Right renal pelvis (tissue), 4 donors: Measurements from ENCODE around the gene ADARB2. TPM values are rescaled to one million over a fixed set of nuclear protein-coding genes. Genes with fewer than 3 reads are reported as not detected.
"Not testable (repeated sequence)": the region's sequence is repeated elsewhere in the genome, so short reads cannot be mapped to it uniquely, and the experiment has no call there.

ENCODE experiments used
- DNase-seq, 4 donors: peaks; one replicate each; pipeline ENCODE4 v3.0.0-alpha.2; 2013; ENCODE audit warnings: low read depth in 4 of 4, low spot score in 3 of 4, missing footprints in 1 of 4
- polyA plus RNA-seq, 4 donors: library from polyadenylated mRNA; unstranded; fragments of 120-200 nt; gene quantifications; one replicate each; pipeline ENCODE4 v1.2.1, GENCODE V29; 2013; ENCODE audit not compliant: insufficient read length in 4 of 4

ADARB2 gene
- polyA plus RNA-seq, 4 donors, result 0.90 to 1.8 (median 1.4) TPM

DNA sequence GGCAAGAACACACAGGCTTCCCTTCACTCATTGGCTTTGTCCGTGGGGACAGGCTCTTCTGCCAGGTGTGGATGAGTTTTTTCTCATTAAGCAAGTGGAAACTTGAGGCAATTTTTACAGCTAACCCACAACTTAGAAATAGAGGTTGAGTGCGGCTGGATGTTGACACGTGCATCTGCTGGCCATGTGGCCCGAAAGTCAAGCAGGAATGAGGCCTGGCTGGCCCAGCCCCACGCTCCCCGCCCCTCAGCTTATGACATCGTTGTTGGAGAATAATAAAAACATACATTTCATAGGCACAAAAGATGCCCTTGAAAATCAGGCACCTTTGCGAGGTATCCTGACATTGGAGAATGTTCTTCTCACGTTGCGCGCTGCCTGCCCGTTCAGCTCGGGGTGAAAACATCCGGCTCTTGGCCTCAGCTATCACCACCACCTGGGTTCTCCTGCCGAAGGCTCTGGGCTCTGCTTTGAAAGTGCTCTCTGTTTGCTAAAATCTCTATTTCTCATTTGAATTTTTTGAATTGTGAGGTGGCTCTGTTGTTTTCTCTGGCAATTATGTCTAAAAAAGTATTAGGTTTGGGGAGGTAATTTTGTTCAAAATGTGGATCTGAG lies 370.4 kb downstream of the ADARB2 start:
- no peak for DNase-seq

DNA sequence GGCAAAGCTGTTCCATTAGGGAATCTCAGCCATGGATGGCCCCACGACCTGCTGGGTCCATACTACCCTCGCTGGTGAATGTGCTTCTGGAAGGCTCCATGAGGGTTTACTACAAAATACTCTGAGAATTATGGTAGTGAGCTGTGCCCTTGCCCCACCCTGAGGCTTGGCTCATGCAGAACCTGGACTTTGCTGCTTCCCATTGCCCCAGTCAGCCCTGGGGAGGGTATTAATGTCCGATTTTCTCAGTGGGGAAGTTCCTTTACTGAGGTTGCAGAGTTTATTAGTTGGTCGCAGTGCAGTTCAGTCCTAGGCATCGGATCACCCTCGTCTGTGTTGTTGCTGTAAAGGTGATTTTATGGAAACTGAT lies 371.0 kb downstream of the ADARB2 start:
- no peak for DNase-seq

DNA sequence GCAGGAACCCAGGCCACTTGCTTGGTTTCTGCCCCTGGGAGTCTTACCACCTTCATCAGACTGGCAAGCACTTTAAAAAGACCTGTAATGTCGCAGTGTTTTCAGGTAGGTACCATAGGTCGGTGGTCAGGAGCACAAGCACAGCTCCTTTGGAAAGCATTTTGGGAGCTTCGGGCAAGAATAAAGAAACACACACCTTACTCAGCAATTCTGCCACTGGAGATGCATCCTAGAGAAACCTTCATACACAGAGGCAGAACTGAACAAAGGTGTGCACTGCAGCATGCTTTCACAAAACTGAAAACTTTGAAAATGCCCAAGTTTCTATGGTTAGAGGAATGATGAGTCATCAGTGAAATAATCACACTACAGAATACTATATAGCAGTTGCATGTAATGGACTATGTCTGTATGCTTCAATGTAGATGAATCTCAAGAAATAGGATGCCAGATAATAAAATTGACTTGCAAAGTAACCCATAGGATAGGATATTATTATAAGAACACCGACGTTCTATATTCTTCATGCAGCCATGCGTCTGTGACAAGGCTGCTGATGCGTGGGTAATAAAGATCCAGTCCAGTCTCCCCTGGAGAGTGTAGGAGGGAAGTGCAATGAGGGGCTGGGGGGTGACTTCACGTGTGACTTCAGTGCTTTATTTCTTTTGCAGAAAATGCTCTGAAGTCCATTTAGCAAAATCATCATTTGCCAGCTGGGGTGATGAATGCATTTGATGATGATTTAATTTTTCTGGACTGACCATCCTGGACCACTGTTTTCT lies 371.6 kb downstream of the ADARB2 start:
- DNase-seq, result no peak

DNA sequence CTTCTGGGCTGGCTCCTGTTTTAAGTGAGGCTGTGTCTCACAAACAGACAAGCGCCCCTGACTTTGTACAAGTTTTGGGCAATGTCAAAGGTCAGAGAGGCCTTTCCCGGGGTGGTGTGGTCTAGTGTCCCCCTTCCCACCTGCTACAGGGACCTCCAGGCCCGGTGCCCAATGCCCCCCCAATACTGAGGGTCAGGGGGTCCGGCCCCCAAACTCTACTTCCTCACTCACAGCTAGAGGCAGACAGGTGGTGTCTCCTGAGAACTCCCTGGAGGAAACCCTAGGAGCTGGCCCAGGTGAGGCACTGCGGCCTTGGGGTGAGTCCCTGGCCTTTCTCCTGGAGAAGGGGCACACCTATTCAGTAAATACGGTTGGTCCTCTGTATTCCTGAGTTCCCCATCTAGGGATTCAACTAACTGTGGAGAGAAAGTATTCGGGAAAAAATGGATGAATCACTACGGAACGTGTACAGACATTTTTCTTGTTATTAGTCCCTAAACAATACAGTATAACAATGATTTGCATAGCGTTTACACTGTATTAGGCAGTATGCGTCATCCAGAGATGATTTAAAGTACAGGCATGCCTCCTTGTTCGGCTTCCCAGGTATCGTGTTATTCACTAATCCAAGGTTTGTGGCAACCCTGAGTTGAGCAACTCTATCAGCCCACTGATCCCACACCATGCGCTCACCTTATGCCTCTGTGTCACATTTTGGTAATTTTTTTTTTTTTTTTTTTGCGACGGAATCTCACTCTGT lies 373.0 kb downstream of the ADARB2 start:
- DNase-seq, result no peak

DNA sequence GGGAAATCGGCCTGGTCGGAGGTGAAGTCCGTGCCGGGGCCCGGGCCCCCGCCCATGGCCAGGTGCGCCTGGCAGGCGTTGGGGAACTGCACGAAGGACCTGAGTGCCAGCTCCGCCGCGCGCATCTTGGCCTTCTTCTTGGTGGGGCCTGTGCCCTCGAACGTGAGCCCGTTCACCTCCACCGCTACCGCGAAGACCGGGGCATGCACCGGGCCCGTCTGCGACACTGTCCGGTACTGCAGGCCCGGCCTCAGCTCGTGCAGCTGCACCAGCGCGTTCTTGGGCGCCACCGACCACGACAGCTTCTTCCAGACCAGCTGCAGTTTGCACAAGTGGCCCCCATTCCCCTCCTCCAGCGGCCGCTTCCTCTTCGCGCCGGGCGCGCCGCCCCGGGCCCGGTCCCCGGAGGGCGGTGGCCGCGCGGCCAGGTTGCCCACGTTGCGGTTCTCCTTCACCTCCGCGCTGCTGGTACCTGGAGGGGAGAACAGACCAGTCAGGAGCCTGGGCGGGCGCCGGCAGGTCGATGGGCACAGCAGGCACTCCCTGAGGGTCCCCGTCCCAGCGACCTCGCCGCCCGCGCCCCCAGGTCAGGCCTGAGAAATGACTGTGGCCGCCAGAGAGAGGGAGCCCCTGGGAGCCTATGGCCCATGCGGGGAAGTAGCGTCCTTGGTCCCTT lies 373.7 kb downstream of the ADARB2 start:
- DNase-seq, result no peak

DNA sequence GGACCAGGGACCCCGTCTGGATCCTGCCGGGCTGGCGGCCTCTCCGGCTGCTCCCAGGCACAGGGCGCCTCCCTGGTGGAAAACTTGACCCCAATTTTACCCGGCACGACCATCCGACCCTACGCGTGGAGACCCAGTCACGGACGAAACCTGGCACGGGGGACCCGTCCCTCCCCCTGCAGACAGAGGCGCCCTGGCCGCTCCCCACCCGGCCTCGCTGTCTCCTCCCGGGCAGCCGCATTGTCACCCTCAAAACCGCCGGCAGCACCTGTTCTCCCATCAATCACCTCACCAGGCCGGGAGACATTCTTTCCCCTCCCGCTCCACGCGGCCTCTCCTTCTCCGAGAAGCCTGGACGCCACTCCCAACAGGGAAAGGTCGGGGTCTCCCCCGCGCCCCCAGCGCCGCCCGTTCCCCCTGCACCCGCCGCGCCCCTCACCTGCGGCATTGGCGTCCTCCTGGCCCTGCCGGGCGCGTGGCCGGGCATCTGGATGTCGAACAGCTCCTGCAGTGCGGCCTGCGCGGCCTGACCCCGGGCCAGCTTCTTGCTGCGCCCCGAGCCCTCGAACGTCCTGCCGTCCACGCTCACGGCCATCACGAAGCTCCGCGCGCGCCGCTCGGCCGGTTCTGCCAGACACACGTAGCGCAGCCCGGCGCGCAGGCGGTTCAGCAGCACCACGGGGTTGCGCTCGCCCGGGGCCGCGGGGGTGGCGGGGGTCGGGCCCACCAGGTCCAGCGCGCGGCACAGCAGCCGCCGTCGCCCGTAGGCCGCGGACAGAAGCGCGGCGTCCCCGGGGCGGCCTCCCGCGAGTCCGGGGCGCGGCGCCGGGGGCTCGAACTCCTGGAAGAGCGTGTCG lies 374.5 kb downstream of the ADARB2 start:
- DNase-seq, result no peak

DNA sequence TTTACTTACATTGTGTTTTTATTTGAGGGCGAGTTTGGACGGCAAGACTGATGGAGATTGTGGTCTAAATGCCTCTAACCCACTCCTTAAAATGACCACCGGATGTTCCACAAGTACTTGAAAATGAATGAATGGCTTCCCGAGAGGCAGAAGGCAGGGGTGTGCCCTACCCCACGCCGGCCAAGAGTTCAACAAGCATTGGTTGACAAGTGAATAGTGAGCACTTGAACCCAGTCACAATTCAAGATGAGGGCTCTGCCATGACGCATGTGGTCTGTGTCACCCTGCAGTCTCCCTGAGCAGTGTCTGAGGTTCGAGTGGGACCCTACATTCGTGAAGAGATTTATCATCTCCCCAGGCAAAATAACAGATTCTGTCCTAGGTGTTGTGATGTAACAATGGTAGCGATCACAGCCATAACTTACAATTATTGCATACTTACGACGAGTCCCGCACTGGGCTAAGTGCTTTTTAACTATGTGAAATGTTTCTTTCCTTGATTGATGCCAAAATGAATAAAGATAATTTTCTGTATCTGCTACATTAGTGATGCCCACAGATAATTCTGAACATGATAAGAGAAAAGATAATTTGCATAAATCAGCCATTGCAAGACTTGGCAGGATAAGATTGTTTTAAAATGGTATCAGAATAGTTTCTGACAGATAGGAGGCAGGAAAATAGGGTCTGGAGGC lies 375.8 kb downstream of the ADARB2 start:
- DNase-seq, result no peak

DNA sequence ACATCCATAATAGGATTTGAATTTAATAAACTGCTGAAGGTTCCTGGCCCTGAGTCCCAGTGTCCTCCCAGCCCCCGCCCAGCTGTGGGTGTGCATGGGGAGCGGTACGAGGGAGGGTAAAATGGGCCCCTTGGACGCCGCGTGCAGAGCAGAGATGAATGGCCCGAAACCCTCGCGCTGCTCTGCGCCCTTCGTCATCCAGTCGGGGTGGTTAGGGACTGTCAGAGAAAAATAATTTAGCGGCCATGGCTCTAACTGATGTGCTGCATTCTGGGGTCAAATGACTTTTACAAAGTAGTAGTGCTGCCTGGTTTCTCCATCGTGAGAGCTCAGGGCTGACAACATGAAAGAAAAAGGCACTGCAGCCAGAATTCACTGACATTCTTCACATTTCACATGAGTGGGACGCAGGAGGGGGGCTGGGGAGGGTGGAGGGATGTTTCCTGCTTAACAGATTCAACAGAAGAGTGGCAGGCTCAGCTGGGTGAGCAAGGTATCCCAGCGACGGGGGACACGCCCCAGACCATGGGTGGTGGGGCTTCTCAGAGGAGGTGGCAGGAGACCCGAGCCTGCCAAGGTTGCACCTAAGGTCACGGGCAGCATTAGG lies 376.7 kb downstream of the ADARB2 start:
- no peak for DNase-seq

DNA sequence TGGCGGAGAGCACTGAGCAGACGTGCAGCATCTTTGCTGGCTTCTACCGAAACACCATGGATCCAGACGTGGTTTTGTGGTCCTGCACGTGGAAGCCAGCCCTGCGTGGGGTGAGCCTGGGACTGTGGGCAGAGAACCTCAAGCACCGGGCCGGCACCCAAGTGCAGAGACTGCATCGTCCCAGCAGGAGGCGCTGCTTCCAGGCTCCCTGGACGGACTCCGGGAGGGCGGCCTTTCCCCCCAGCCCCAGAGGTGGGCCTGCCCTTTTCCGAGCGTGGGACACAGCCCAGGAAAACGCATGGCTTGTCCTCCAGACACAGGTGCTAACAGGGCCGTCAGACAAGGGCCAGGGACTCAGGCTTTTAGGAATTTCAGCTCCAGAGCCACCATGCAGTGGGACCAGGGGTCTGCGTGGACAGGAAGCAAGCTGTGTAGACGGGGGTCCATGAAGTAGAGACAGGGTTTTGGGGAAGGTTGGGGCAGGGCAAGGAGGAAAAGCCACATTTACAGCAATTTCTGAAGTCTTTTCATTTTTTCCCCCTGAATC lies 377.2 kb downstream of the ADARB2 start:
- DNase-seq, result no peak

DNA sequence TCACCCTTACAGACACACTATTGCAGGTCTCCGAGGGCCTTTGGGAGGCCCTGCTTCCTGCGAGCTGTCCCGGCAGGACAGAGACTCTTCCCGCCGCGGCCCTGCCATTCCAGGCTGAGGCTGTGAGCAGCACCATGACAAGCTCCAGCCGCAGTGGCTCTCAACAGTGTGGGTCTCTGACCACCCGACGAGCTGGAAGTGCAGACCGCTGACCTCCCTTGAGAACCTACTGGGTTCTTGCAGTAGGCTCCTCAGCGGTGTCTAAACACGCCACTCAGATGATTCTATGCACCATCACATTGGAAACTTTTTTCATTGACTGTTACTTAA lies 377.7 kb downstream of the ADARB2 start:
- no peak for DNase-seq

DNA sequence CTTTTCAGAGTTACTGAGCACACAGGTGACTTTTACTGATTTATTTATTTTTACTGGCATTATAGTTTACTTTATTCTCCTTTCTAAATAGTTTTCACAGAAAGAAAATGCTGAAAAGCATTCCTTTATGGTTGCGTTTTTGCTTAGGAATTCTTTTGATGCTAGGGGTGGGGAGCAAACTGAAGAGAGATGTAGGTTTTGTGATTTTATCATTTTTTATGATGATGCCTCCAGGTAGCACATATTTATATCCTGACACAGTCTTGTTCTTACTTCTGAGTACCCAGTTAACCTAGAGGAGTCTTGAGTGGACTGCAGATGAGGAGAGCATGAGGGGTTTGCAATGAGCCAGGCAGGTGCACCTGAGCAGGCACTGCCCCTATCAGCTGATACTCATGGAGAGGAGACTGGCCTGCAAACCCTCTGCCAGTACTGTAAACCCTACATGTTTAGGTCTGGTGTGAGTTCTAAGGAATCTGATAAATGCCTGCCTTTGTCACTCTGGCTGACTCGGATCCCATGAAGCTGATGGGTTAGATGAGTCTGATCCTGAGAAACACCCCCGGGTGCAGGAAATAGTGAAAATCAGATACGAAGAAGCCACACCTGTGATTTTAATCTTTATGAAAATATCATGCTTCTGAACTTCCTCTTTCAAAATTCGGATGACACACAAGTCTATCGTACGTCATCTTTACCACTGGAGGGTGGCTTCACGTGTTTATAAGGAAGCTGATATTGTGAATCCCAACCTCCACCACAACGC lies 378.3 kb downstream of the ADARB2 start:
- no peak for DNase-seq

DNA sequence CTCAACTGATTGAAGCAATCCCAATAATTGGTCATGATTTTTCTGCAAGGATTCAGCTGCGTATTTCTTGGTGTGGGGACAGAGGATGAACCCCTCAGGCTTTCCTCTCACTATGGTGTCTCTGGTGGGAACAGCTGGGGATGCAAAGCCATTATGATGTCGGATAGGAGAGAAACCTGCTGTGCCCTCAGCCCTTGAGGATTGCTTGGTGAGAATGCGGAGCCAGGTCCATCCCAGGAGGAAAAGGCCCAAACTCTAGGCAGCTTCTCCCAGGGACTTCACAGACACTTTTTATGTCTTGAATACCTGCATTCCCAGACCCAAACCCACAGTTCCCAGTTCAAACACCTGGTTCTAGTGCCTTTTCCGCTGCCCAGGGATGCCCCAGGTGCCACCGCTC lies 379.2 kb downstream of the ADARB2 start:
- no peak for DNase-seq

DNA sequence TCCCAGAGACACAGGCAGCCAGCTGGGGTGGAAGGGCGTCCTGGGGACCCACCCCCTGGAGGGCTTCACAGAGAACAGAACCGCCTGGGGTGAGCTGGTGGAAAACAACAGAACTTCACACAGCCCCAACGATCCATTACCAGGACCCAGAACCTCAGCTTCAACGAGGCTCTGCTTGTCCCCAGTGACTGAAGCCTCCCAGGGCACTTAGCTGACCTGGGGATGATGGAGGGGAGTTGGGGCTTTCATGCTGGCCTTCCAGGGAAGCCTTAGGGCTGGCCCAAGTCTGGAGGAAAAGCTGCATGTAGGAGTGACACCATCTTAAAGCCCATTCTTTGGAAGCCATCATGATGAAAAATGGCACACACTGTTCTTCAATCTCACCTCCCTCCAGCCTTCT lies 381.0 kb downstream of the ADARB2 start:
- no peak for DNase-seq

DNA sequence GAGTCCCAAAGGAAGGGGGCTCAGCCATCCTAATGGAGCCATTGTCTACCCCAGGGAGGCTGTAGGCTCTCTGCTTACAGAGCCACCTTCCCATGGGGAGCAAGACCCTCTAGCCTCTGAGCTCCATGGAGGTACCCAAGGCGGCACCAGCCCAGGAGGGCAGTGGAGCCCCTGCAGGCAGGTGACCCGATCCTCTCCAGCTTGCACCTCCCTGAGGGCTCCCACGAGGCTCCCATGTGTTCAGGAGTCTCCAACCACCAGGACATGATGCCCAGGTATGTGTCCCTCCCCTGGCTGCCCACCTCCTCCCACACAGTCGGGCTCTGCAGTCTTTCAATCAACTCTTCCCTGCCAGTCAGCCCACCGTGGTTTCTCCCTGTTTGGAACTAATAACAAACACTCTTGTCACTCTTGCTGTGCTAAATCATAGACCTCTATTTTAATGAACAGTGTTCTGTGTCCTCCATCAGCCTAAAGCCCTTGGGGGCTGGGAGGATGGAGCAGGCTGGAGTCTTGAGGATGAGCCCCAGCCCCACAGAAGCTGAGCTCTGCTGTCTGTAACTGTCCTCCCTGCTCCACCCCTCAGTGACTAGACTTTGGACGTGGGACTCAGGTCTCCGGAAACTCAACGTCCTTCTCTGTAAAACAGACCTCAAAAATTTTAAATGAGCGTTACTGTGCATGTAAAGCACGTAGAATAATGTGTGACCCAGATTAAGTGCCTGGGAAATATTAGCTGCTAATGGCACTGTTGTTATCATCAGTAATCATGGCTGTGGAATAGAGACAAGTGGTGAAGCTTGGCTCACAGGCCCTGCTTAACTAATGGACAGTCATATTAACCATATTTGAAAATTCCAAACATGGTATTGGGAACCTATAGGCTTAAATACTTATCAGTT lies 382.3 kb downstream of the ADARB2 start:
- DNase-seq, result no peak

DNA sequence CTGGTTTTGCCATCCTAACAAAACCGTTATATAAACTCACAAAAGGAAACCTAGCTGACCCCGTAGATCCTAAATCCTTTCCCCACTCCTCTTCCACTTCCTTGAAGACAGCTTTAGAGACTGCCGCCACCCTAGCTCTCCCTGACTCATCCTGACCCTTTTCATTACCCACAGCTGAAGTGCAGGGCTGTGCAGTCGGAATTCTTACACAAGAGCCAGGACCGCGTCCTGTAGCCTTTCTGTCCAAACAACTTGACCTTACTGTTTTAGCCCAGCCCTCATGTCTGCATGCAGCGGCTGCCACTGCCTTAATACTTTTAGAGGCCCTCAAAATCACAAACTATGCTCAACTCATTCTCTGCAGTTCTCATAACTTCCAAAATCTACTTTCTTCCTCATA lies 385.0 kb downstream of the ADARB2 start:
- not testable (repeated sequence) for DNase-seq

DNA sequence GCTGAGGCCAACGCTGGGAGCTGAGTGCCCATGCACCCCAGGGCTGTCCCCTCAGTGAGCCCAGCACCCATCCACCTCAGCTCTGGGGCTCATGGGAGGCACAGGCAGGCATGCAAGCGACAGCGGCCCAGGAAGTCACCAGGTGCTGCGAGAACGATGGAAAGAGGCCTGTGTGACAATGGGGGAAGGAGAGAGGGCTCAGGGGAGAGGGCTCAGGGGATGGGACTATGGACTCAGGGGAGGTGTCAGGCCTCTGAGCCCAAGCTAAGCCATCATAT lies 388.6 kb downstream of the ADARB2 start:
- DNase-seq, result no peak

DNA sequence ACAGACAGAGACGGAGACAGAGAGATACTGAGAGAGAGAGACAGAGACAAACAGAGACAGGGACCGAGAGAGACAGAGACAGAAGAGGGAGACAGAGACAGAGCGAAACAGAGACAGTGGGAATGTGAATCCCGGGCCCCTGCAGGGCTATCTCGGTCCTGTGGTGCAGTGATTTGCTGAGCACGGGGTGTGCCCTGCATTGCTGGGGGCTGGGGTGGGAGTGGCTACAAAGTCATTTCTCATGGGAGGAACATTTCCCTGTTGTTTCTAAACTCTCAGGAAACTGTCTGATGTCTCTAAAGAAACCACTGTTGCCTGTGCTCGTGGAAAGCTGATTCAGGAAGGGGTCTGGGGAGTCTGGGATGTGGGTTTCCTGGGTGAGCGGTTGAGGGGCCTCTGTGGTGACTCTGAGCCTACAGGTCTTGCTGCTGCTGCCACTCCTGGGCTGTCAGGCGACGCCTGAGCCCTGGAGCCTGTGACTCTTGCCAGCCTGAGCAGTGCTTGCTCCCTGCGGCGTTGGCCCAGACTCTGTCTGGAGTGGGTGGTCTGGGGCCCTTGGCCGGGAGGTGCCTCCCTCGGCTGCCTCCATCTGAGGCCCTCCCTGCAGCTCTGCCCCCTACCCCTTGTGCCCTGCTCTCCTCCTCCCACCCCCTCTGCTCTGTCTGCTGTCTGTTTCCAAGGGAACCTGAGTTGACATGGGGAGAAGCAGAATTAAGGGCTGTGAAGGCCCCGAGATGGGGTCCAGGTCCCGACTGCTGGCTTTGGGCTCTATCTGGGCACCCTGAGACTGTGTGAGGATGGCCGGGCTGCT lies 389.2 kb downstream of the ADARB2 start:
- no peak for DNase-seq
